H1 (cell line): Measurements from ENCODE around the gene MACIR. TPM values are rescaled to one million over a fixed set of nuclear protein-coding genes. Genes with fewer than 3 reads are reported as not detected.

Experiments
- CTCF ChIP-seq, 3 experiments: IDR thresholded peaks; 1 replicate in 2 of 3; 2 replicates in 1 of 3; pipeline versions ENCODE4 v1.5.1 to v1.6.1; 2011; ENCODE audit warnings: low read length in 3 of 3, mild to moderate bottlenecking in 3 of 3, inconsistent platforms in 2 of 3, low read depth in 1 of 3, moderate library complexity in 1 of 3; ENCODE audit not compliant: insufficient read depth in 1 of 3; ENCODE audit errors: control extremely low read depth in 1 of 3
- MAFK ChIP-seq: IDR thresholded peaks from 2 replicates; pipeline ENCODE4 v1.6.1; 2012; ENCODE audit warnings: low read depth, mild to moderate bottlenecking, improper control_type of control experiment, low read length
- SIN3A ChIP-seq, 2 experiments: IDR thresholded peaks in 1 of 2; conservative IDR thresholded peaks in 1 of 2; 2 replicates each; pipeline ENCODE4 v1.6.1; 2011 to 2012; ENCODE audit warnings: low read length in 2 of 2, improper control_type of control experiment in 1 of 2, low read depth in 1 of 2, mild to moderate bottlenecking in 1 of 2
- polyA plus RNA-seq, 7 experiments: library from polyadenylated mRNA; depleted of rRNA in 3 of 7; stranded (reverse) in 5 of 7; unstranded in 2 of 7; fragments of >200 nt in 5 of 7; fragments of 200-250 nt in 2 of 7; gene quantifications; 1 replicate in 5 of 7; 2 replicates in 1 of 7; 4 replicates in 1 of 7; pipeline versions ENCODE4 v1.2.1 to v1.2.3, GENCODE V29; 2011 to 2013; ENCODE audit warnings: missing spikeins in 2 of 7, mixed read lengths in 2 of 7
- total RNA-seq: library from RNA; stranded (reverse); fragmentation: NEBNext Ultra II Directional; extraction: Animal tissue kit (Norgen Biotek cat#: 25700); gene quantifications from 2 replicates; pipeline ENCODE4 v1.2.1, GENCODE V29; 2021

MACIR gene
- total and polyA plus RNA-seq, 2 of the 8 experiments (the other 6 are each of a cell fraction or from before 2014, with no cell fraction given): 8.0 to 19.2 TPM

GRCh38 chr5:103259705-103260355 is 1.3 kb downstream of the MACIR start (continued):
- TF ChIP-seq SIN3A (conservative IDR thresholded peaks at IDR 0.05 in 1 of 2, IDR thresholded peaks at IDR 0.05 in 1 of 2; ENCODE audit: low read depth in 1 of 2, low read length in 2 of 2): 0 out of 4 replicates have a peak, but pooled peaks of 1 of the 2 experiments have one; percentile 4
- no peak for TF ChIP-seq MAFK
- TF ChIP-seq CTCF (IDR thresholded peaks at IDR 0.05; ENCODE audit: control extremely low read depth in 1 of 3, insufficient read depth in 1 of 3, low read depth in 1 of 3, low read length in 3 of 3): no peak
